ENCODE results near the gene OR2T3.
"Not testable (repeated sequence)": the region's sequence is repeated elsewhere in the genome, so short reads cannot be mapped to it uniquely, and the experiment has no call there.

OR2T3 gene

DNA sequence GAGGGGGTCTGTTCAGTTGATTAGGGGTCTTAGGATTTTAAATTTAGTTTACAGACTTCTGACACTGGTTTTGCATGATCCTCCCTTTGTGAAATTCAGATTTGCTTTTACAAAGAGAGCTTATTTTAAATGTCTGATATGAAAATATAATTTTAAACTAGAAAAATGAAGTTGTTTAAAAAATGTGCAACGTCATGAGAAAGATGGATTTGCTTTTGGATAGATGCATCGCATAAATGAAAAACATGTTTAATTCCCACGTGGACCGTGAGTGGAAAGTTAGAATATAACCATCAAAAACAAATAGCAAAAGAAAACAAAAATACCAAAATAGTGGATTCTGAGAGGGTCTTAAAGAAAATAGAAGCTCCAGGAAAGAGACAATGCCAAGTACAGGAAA is 2.0 kb upstream of the OR2T3 start:
- DNase-seq (ENCODE audit: low read depth), result no peak

DNA sequence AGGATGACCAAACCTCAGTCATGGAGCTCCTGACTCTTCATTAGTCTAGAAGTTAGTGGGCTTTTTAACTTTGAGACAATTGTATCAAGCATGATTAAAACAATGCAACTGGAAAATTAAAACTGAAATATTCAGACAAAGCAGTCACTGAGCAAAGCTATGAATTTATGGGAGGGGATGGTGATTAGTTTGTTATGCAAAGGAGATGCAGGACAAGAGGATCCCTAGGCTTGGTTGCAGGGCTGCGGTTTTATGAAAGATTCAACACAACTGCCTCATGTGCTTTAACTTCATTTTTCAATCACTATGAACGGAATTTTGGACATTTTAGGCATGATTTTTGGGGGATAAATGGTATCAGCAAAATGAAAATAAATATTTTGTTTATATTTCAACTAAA is 1.0 kb upstream of the OR2T3 start:
- DNase-seq (ENCODE audit: low read depth), result not testable (repeated sequence)

DNA sequence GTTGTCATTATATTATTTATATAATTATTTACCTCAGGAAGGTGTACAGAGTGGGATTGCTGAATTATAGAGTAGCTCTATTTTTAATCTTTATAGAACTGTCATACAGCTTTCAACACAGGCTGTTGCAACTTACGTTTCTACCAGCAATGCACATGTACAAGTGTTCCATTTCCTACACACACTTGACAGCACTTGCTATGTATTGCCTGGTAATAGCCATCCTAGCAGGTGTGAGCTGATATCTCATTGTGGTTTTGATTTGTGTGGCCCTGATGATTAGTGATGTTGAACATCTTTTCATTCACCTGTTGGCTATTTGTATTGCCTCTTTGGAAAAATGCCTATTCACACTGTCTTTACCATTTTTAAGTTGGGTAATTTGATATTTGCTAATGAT is 2.5 kb downstream of the OR2T3 start:
- DNase-seq (ENCODE audit: low read depth), result not testable (repeated sequence)

DNA sequence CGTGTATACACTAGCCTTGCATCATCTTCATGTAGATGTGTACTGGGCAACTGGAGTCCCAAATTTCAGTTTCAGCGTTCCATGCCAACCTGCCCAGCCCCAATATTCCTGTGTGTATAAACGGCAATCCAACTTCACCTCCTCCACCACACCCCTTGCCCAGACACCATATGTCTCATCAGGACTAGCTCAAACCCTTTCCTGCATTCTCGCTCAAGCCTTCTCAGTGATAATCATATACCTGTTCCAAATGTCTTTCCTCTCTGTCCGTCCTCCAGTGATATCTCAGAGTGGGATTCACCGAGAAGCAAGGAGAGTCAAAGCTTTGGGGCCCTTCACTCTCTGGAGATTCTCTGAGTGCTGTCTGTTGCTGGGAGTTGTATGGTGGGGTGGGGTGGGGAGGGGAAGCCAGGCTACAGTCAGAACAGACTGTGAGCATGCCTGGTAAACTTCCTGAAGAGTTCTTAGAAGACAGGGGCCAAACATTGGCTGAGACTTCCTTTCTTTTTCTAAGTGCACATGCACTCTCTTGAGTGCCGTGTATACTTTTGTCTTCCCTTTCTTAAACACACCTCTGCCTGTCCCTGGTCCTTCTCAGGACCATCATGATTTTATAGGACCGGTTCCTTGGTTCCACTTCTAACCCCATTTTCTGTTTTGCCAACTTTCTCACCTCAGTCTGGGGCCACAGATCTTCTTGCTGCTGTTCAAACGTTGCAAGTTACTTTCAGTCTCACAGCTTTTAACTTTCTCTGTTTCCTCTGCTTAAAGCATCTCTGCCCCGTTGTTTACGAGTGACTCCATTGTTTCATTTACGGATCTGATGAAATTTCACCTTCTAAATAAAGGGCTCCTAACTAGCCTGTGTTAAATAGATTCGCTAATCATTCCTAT is 8.8 kb downstream of the OR2T3 start:
- DNase-seq (ENCODE audit: low read depth), result not testable (repeated sequence)

DNA sequence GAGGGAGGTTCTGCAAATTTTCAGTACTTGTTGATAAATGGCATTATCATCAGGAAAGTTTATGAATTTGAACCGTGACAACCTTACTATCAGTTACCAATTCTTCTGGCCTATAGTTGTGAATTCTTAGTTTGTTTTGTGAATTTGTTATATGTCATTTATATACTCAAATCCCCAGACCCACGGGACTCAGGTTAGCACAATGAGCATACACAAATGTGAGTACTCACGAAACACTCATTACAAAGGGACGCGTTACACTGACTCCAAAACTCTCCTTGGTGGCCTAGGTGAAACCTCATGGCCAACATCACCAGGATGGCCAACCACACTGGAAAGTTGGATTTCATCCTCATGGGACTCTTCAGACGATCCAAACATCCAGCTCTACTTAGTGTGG is 15.1 kb downstream of the OR2T3 start, which contains the start of gene OR2T5:
Gene OR2T5, plus strand, starts transcription at position 301 of the 400 bp plus-strand sequence. Its CDS starts 0 bp downstream, at position 301.
- not testable (repeated sequence) for DNase-seq (ENCODE audit: low read depth)

DNA sequence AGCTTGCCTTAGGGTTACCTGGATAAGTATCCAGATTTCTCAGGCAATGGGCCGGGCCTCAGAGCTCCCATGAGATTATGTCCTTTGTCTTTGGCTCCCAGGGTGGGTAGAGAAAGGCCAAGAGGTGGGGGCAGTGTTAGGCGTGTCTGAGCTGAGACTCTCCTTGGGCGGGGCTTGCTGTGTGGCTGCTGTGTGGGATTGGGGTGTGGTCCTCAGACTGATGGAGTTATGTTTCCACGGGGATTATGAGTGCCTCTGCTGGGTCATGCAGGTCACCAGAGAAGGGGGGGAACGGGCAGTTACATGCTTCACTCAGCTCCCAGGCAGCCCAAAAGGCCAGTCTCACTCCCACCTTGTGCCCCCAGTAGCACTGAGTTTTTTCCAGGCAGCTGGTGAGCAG is 23.5 kb downstream of the OR2T3 start:
- not testable (repeated sequence) for DNase-seq (ENCODE audit: low read depth)

DNA sequence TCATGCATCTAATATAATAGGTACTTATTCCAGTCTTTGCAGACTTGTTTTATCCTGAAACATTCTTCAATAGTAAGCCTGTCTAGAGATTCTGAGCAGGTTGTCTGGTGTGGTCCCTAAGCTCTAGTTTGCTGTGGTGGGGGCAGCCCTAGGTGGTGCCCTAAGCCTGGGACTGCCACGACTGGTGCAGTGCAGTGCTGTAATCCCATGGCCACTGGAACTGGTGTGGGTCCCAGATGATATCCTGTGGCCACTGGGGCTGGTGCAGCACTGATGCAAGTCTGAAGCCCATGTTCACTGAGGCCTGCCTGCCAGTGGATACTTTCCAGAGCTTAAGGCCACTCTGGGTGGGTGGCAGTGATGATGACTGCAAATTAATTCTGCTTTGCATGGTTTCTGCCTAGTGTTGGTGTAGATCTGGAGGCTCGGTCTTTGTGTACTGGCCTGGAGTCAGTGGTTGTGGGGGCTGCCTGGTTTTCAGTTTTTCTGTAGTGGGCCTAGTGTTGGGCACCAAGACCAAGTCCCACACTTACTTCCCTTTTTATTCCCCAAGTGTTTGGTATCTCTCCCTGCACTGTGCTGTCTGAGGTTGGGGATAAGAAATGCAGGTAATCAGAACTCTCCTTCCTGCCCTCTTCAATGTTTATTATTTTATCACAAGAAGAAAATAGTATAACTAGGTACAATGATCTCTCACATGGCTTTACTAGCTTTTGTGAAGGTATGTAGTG is 27.3 kb downstream of the OR2T3 start:
- DNase-seq (ENCODE audit: low read depth), result not testable (repeated sequence)

DNA sequence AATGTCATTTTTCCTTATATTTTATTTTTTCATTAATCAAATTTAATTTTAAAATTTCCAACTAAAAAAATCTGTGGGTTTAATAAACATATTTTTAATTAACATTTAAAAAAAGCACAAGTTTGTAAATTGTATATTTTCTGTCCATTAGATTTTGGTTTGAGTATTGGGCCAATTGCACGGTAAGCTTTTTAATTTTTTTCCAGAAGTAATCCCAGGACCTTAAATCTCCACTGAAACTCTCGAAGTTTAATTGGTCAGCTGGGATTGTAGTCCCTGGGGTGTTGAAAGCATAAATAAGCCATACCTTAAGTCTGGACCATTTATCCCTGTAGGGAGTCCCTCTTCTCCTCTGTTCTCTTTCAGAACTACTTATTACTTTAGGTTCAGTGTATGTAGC is 34.6 kb downstream of the OR2T3 start, which contains the start of gene OR2G6:
Gene OR2G6, plus strand, starts transcription at position 301 of the 400 bp plus-strand sequence. CDS start 13,574 bp downstream, outside the sequence.
- not testable (repeated sequence) for DNase-seq (ENCODE audit: low read depth)

DNA sequence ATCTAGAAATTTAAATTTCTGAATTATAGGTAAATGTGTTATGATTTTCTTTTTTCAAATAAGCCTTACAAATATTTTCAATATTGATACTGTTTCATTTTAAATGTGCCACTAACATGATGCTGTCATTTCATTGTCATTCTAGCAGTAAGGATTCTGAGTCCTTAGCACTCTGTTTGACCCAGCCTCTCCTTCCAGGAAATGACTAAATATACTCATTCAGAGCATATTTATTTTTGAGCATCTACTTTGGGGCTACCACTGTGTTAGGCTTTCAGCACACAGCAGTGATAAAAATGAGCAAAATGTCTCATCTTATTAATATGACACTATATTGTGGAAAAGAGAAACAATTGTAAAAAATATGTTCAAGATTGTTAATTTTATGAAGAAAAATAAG is 37.1 kb downstream of the OR2T3 start:
- not testable (repeated sequence) for DNase-seq (ENCODE audit: low read depth)

DNA sequence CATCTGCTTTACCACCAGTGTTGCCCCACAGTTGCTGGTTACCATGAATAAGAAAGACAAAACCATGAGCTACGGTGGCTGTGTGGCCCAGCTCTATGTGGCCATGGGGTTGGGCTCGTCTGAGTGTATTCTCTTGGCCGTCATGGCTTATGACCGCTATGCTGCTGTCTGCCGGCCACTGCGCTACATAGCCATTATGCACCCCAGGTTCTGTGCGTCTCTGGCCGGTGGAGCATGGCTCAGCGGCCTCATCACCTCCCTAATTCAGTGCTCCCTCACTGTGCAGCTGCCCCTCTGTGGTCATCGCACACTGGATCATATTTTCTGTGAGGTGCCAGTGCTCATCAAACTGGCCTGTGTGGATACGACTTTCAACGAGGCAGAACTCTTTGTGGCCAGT is 48.7 kb downstream of the OR2T3 start:
- no peak for DNase-seq (ENCODE audit: low read depth)

Measured in stromal cell of bone marrow (primary cell).